ENCODE results near the gene ERCC5. TPM values are rescaled to one million over a fixed set of nuclear protein-coding genes. Genes with fewer than 3 reads are reported as not detected.

ERCC5 gene
- total and polyA plus RNA-seq, 2 of the 8 experiments (the other 6 are each of a cell fraction or from before 2014, with no cell fraction given) = 3.8 to 24.4 TPM

- TF ChIP-seq HDAC2 (IDR thresholded peaks at IDR 0.05; ENCODE audit: borderline replicate concordance in 1 of 2, low read depth in 2 of 2, low read length in 2 of 2) (no peak), SIX5 (IDR thresholded peaks at IDR 0.05; ENCODE audit: low read depth, low read length) (no peak), HDAC6 (IDR thresholded peaks at IDR 0.05; ENCODE audit: low read depth, low read length) (no peak), SP2 (IDR thresholded peaks at IDR 0.05; ENCODE audit: low read length) (no peak), ATF3 (IDR thresholded peaks at IDR 0.05; ENCODE audit: insufficient read depth, low read depth, low read length) (no peak), EZH2 (IDR thresholded peaks at IDR 0.05; ENCODE audit: low read depth, low read length, severe bottlenecking) (no peak), RFX5 (IDR thresholded peaks at IDR 0.05; ENCODE audit: borderline replicate concordance, low read depth, low read length) (no peak), SUZ12 (IDR thresholded peaks at IDR 0.05; ENCODE audit: low read length) (no peak), KDM1A (IDR thresholded peaks at IDR 0.05; ENCODE audit: borderline replicate concordance, low read length) (no peak), TEAD4 (IDR thresholded peaks at IDR 0.05; ENCODE audit: low read depth, low read length) (no peak)
These were observed 22.6 kb downstream of the ERCC5 start (continued) for GRCh38 chr13:102868366-102868936.
